Astrocyte of the cerebellum (primary cell): ENCODE data around the gene SMC3.
A peak's percentile ranks its signal among the peaks of the same experiment; 100 is the strongest.

Experiments
- DNase-seq: peaks from one replicate; pipeline ENCODE4 v3.0.0-alpha.2; 2011; ENCODE audit warnings: low read depth
- H3K4me3 ChIP-seq: 2 replicates; pipeline ENCODE4 v1.5.1; 2011; ENCODE audit warnings: mild to moderate bottlenecking, low read depth, low read length, moderate library complexity
- in situ Hi-C: cut with HindIII; loops from 2 replicates; pipeline ENCODE4 v1.10.0; 2017; ENCODE audit warnings: low sequenced_read_pairs
- TF ChIP-seq, protein P1 (sequence below): IDR thresholded peaks from 2 replicates; pipeline ENCODE4 v1.5.1; 2012; ENCODE audit warnings: low read length, low read depth, moderate library complexity, mild to moderate bottlenecking; ENCODE audit errors: missing control alignments

Gene SMC3

GRCh38 chr10:110533149-110533548, 34.3 kb upstream of the SMC3 start:
- DNase-seq = no peak
- no peak overlapping the region for H3K4me3 ChIP-seq
- TF ChIP-seq, protein P1, sequence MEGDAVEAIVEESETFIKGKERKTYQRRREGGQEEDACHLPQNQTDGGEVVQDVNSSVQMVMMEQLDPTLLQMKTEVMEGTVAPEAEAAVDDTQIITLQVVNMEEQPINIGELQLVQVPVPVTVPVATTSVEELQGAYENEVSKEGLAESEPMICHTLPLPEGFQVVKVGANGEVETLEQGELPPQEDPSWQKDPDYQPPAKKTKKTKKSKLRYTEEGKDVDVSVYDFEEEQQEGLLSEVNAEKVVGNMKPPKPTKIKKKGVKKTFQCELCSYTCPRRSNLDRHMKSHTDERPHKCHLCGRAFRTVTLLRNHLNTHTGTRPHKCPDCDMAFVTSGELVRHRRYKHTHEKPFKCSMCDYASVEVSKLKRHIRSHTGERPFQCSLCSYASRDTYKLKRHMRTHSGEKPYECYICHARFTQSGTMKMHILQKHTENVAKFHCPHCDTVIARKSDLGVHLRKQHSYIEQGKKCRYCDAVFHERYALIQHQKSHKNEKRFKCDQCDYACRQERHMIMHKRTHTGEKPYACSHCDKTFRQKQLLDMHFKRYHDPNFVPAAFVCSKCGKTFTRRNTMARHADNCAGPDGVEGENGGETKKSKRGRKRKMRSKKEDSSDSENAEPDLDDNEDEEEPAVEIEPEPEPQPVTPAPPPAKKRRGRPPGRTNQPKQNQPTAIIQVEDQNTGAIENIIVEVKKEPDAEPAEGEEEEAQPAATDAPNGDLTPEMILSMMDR = no peak
- in situ Hi-C loops = no loop called here

DNA sequence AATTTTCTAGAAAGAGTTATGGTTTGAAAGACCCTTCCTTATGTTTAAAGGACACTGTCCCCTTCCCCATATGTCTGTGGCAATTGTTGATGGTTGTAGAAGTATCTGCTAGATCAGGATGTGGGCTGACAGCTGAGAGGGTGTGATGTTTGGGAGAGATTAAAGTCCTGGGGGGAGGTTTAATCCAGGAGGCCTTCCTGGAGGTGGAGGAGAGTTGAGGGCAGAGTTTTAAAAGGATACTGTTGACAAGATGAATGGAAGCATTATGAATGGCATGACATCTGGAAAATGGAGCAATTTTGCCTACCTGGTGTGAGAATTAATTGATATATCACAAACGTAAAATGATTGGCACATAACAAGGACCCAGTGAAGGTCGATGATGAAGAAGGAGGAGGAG, 32.9 kb upstream of the SMC3 start:
- DNase-seq = no peak
- TF ChIP-seq, protein P1 = no peak
- in situ Hi-C loops = no loop called here
- H3K4me3 ChIP-seq = no peak overlapping the region

DNA sequence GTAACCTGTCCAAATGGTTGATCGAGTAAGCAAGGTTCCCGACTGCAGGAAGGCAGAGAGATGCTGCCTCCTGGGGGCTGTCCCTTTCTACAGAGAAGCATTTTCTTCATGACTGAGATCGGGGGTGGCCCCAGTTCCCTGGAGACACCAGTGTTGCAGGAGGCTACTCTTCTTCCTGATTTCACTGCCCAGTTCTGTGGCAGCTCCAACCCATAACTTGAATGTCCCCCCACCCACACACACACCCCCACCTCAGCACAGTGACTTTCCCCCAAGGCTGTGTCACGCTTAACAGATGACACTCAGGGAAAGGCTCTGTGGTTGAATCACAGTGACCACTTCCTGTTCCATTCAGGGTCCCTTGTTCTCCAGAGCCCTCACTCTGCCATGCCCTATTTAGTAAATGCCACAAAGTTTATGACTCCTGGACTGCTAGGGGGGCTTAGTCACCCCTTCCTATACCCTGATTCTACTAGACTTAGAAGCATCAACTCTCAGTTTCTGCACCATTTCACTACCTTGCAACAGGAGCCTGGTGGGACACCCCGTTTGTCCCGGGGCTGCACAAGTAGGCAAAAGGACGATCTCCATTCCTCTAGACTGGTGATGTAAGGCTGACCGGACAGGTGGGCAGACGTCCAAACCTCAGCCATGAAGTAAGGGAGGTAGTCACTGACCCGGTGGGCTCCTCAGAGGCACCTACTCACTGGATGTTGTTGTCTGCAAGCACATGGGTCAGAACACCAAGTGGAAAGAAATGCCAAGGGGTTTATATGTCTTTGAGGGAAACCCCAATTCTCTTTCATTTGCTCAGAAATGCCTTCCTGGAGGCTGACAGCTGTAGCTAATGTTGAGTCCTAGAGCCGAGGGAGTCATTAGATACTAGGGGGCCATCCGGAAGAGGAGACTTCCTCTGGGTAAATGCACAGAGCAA, 31.3 kb upstream of the SMC3 start:
- TF ChIP-seq, protein P1 = peak; percentile 43
- peak; percentile 47 for DNase-seq
- in situ Hi-C loops = no loop called here
- H3K4me3 ChIP-seq = no peak overlapping the region

DNA sequence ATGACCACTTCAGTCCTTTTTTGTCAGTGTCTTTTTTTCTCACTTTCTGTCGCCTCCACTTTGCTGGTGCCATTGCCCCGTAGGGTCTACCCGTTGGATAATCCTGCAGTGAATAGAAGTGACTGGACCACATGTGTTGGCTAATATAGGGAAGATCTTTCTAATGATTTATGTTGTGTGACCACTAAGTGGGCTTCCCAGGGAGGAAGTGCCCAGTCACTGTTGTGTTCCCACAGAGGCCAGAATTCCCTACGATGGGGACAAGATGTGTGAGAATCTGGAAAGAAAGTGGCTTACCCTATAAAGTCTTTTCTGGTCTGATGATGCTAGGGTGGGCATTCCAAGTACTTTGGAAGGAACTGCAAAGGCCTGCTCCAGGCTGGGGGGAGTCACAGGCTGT, 28.4 kb upstream of the SMC3 start:
- no peak for DNase-seq
- no peak overlapping the region for H3K4me3 ChIP-seq
- in situ Hi-C loops = no loop called here
- TF ChIP-seq, protein P1 = no peak

DNA sequence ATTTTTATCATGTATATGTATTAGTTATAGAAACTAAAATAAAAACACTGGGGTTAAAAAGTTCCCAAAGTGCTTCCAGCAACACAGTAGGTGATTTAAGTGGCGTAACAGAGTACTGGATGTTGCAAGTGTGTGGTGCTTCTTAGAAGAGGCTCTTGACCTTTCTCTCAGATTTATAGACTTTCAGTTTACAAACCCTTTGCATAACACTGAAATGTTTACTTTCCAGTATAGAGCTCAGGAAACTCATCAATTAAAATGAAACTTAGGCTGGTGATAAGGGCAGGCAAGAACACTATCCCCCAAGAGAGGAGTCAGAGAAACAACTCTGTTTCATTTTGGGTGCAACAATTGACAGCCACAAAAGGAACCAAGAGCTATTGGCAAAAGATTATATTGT, 27.5 kb upstream of the SMC3 start:
- no peak for DNase-seq
- no peak overlapping the region for H3K4me3 ChIP-seq
- TF ChIP-seq, protein P1 = no peak
- in situ Hi-C loops = loop anchor here (5.0 kb wide), 1 partner anchor 213 kb away; no protein-coding TSS in a partner anchor

DNA sequence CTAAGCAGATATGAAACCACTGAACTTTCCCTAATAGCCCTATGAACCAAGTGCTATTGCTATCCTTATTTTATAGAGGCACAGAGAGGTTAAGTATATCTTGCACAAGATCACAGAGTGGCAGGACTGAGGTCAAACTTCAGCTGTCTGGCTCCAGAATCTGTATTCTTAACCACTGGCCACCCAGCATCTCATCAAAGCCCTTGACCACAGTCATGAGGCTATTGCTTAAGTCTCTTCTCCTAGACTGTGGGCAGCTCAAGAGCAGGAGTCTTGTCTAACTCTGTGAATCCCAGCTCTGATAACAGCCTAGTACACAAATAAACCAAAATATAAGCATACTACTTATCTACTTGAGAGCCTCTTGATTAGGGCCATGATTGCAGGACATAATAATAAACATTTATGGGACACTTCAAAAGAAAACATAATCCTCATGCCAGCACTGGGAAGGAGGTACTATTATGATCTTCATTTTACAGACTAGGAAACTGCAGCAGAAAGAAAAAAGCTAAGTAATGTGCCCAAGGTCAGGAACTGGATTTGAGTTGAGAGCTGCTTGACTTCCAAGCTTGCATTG, 22.4 kb upstream of the SMC3 start:
- H3K4me3 ChIP-seq = no peak overlapping the region
- TF ChIP-seq, protein P1 = no peak
- DNase-seq = no peak
- in situ Hi-C loops = loop anchor here (5.0 kb wide), 2 partner anchors 43 to 218 kb away; no protein-coding TSS in a partner anchor
